Breast epithelium (tissue), 3 donors: ENCODE data around the gene EPG5.

Experiments
- POLR2A ChIP-seq: fragments of 450-650 bp; IDR thresholded peaks from one replicate; pipeline ENCODE4 v1.6.1; 2016; ENCODE audit warnings: antibody characterized with exemption, mild to moderate bottlenecking, moderate library complexity
- POLR2AphosphoS5 ChIP-seq, 3 donors: sonication (generic); formaldehyde crosslinking; IDR thresholded peaks; one replicate each; pipeline ENCODE4 v1.6.1; 2017; ENCODE audit warnings: antibody characterized with exemption in 3 of 3
- TF ChIP-seq, protein P1 (sequence below), 3 donors: fragments of 450-650 bp; IDR thresholded peaks; one replicate each; pipeline ENCODE4 v1.5.1; 2016 to 2017; ENCODE audit warnings: antibody characterized with exemption in 3 of 3, mild to moderate bottlenecking in 3 of 3, moderate library complexity in 3 of 3

DNA sequence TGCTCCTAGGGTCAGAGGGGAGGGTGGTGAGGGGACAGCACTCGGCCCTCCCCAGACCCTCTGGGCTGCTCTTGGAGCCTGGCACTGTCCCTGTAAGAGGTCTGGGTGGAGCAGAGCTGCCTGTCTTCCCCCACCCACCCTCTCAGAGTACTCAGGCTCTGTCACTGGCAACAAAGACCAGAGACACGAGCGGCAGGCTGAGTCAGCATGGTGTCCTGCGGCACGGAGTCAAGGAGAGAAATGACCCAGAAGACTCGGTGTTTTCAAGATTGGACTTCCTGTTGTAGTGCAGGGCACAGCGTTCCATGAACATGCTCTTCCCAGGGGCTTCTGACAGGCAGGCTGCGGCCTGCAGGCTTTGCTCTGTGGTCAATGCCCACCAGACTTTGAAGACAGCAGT, 121.7 kb downstream of the EPG5 start:
- TF ChIP-seq POLR2AphosphoS5 (IDR thresholded peaks at IDR 0.05) (no peak), POLR2A (no peak)
- TF ChIP-seq, protein P1, sequence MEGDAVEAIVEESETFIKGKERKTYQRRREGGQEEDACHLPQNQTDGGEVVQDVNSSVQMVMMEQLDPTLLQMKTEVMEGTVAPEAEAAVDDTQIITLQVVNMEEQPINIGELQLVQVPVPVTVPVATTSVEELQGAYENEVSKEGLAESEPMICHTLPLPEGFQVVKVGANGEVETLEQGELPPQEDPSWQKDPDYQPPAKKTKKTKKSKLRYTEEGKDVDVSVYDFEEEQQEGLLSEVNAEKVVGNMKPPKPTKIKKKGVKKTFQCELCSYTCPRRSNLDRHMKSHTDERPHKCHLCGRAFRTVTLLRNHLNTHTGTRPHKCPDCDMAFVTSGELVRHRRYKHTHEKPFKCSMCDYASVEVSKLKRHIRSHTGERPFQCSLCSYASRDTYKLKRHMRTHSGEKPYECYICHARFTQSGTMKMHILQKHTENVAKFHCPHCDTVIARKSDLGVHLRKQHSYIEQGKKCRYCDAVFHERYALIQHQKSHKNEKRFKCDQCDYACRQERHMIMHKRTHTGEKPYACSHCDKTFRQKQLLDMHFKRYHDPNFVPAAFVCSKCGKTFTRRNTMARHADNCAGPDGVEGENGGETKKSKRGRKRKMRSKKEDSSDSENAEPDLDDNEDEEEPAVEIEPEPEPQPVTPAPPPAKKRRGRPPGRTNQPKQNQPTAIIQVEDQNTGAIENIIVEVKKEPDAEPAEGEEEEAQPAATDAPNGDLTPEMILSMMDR (IDR thresholded peaks at IDR 0.05): no peak
